AG09309 (cell line): ENCODE measurements around the gene PCED1A.

Experiments
- DNase-seq: peaks from one replicate; pipeline ENCODE4 v3.0.0-alpha.2; 2010; ENCODE audit warnings: low read depth
- H3K4me3 ChIP-seq: 2 replicates; pipeline ENCODE4 v1.5.1; 2011; ENCODE audit warnings: mild to moderate bottlenecking, low read depth, low read length, moderate library complexity; ENCODE audit not compliant: control insufficient read depth
- TF ChIP-seq, protein P1 (sequence below): IDR thresholded peaks from 2 replicates; pipeline ENCODE4 v1.5.1; 2011; ENCODE audit warnings: mild to moderate bottlenecking, low read depth, low read length, inconsistent platforms; ENCODE audit not compliant: insufficient read depth, control insufficient read depth; ENCODE audit errors: missing control alignments

Gene PCED1A

DNA sequence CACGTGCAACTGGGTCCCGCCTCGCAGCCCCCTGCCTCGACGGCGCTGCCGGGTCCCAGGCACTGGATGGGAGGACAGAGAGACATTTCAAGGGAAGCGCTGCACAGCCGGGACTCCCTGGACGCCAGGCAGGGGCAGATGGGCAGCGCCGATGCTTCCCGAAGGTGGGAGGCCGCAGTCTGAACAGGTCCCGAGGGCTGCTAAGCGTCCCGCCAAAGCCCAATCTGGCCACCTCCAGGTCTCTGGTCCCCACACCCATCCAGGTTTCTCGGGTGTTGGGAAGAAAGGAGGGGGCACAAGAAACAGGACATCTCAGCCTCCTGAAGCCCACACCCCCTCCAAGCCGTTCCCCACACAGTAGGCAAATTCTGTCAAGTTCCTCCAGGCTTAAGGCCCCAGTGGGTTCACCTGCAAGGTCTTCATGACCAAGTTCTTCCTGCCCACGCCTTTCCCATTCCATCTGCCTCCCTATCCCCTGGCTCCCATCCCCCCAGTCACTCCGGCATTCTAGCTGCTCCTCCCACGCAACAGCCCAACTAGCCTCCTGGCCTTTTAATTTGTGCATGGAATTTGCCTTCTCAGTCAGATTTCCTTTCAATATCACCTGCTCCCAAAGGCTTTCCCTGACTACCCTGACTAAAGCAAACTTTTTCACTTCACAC, 34.6 kb downstream of the PCED1A start:
- no peak overlapping the region for H3K4me3 ChIP-seq
- TF ChIP-seq, protein P1, sequence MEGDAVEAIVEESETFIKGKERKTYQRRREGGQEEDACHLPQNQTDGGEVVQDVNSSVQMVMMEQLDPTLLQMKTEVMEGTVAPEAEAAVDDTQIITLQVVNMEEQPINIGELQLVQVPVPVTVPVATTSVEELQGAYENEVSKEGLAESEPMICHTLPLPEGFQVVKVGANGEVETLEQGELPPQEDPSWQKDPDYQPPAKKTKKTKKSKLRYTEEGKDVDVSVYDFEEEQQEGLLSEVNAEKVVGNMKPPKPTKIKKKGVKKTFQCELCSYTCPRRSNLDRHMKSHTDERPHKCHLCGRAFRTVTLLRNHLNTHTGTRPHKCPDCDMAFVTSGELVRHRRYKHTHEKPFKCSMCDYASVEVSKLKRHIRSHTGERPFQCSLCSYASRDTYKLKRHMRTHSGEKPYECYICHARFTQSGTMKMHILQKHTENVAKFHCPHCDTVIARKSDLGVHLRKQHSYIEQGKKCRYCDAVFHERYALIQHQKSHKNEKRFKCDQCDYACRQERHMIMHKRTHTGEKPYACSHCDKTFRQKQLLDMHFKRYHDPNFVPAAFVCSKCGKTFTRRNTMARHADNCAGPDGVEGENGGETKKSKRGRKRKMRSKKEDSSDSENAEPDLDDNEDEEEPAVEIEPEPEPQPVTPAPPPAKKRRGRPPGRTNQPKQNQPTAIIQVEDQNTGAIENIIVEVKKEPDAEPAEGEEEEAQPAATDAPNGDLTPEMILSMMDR, result no peak
- DNase-seq, result no peak

DNA sequence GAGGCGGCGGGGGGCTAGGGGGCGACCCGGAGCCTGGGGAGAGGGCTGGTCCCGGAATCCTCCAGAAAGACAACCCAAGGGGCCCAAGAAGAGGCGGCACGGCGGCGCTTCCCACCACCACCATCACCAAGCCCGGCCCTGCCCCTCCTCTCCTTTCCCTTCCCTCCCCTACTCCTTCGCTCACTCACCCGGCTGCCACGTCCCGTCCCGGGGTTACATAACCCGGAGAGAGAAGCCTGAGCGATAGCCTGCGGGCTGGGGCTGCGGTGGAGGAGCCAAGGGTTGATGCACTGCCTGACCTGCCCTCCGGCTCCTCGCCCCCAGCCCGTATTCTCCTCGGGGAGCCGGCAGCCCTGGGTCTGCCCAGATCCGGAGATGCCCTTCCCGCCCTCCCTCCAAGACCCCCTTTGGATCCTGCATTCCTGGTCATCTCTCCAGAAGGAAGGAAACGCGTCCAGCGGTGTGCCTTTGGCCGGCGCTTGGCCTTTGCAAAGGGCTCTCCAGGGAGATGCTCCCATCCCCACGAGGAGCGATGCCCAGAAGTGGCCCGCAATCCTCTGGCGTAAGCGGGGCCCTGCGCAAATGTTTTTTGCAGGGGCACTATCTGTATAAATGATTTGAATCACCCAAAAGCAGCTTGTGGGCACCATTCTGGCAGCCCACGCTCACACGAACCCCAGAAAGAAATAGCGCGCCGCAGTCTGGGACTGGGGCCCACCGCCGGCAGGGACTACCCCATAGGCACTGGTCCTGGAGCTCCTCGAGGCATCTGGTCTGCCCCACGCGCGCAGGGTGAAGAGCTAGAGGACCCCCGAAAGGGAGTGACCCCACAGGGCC, 35.4 kb downstream of the PCED1A start:
- no peak for DNase-seq
- H3K4me3 ChIP-seq, result no peak overlapping the region
- TF ChIP-seq, protein P1, result no peak

DNA sequence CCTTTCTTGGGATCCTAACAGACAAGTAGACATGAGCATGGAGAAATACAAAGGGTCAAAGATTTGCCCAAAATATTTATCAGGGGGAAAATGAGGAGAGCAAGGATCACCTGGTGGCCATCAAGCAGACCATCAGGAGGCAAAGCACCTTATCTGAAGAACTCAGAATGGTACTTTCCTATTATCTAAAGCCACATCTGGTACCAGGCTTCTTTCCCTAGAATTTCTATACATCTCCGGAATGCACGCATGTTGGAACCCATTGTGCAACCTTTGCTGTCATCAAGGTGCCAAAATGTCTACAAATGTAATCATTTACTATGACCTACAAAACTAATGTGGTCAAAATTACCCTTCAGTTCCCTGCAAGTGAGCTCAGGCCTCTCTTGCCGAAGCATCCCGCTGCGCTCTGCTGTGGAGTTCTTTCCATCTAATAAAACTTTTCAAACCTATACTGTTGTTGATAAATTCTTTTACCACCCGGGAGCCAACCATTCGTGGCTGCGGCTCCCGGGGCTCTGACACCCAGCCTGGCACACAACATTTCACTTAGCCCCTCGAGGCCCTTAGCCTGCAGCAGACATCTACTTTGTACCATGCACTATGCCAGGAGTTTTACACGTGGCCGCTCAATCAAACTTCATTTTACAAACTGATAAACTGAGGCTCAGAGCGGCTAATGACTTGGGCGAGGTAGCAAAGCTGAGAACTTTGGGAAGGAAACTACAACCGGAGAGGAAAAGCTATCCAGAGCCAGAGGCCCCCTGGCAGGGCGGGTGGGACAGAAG, 36.2 kb downstream of the PCED1A start:
- H3K4me3 ChIP-seq, result no peak overlapping the region
- DNase-seq, result no peak

DNA sequence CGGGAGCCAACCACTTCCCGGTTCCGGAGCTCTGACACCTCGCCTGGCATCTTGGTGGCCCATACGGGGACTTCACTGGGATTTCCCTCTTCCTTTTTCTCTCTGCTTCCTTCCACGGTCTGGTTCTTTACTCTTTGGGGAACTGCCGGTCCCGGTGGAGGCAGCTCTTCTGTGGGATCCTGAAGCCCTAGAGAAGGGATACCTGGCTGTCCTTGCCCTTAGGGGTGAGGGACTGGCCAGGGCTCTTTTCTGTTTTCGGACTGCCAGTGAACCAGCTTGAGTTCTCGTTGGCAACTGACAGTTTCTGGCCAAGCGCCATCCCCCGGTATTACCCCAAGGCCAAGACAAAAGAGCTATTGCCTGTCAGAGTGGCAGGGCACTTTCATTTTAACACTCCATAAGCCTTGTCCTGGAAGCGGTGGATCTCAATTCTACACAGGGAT, 39.1 kb downstream of the PCED1A start:
- TF ChIP-seq, protein P1, result no peak
- H3K4me3 ChIP-seq, result no peak overlapping the region

More for the DNA sequence above, 36.2 kb downstream of the PCED1A start:
- TF ChIP-seq, protein P1, result no peak

DNA sequence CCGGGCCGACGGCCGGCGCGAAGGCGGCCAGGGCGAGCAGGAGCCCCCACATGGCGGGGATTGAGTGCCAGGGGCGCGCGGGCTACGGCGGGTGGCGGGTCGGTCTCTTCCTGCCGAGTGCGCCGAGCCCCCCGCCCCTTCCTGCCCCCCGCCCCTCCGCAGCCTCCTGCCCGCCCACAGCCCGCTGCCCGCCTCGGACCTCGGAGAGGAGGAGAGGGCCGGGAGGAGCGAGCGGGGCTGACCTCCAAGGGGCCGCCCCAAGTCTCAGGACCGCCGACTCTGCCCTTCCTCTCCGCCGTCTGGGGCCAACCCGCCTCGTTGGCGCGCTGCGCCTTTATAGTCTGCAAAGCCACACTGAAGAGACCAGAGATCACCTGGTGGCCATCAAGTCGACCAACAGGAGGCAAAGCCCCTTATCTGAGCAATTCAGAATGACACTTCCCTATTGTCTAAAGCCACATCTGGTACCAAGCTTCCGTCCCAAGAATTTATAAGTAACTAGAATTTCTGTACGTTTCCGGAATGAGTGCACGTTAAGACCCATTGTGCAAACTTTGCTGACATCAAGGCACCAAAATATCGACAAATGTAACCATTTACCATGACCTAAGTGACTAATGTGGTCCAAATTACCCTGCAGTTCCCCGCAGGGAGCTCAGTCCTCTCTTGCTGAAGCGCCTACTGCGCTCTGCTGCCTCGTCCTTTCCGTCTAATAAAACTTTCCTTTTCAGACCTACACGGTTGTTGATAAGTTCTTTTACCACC, 39.8 kb downstream of the PCED1A start, which contains the start of gene CPXM1:
Gene CPXM1 (minus strand): TSS at position 107 of the 765 bp plus-strand sequence. CDS start 55 bp downstream, at position 52.
- DNase-seq, result no peak
- TF ChIP-seq, protein P1, result no peak
- peak within 1 kb of the TSS; percentile 40 for H3K4me3 ChIP-seq

More for the DNA sequence above, 39.1 kb downstream of the PCED1A start:
- no peak for DNase-seq
